Endothelial cell (in vitro differentiated cells): ENCODE results near the gene LAGE3. TPM values are rescaled to one million over a fixed set of nuclear protein-coding genes. Genes with fewer than 3 reads are reported as not detected.

Source experiments
- DNase-seq: peaks from one replicate; pipeline ENCODE4 v3.0.0; 2021; ENCODE audit warnings: low spot score
- H3K27ac Mint-ChIP-seq: one replicate; pipeline ENCODE4 v1.8.0; 2021; ENCODE audit warnings: mixed read lengths, inconsistent platforms; ENCODE audit not compliant: unreplicated experiment
- H3K27me3 Mint-ChIP-seq: one replicate; pipeline ENCODE4 v1.8.0; 2021; ENCODE audit warnings: mild to moderate bottlenecking, moderate library complexity, mixed read lengths, inconsistent platforms; ENCODE audit not compliant: unreplicated experiment
- H3K36me3 Mint-ChIP-seq: one replicate; pipeline ENCODE4 v1.8.0; 2021; ENCODE audit warnings: mild to moderate bottlenecking, low read depth, mixed read lengths, inconsistent platforms; ENCODE audit not compliant: unreplicated experiment
- H3K4me1 Mint-ChIP-seq: one replicate; pipeline ENCODE4 v1.8.0; 2021; ENCODE audit warnings: mild to moderate bottlenecking, mixed read lengths, inconsistent platforms; ENCODE audit not compliant: unreplicated experiment
- H3K4me3 Mint-ChIP-seq: one replicate; pipeline ENCODE4 v1.8.0; 2021; ENCODE audit warnings: mild to moderate bottlenecking, mixed read lengths, inconsistent platforms; ENCODE audit not compliant: unreplicated experiment
- H3K9me3 Mint-ChIP-seq: one replicate; pipeline ENCODE4 v1.8.0; 2021; ENCODE audit warnings: mixed read lengths, inconsistent platforms; ENCODE audit not compliant: unreplicated experiment
- total RNA-seq: library from RNA; stranded (reverse); fragmentation: NEBNext Ultra II Directional; extraction: Animal tissue kit (Norgen Biotek cat#: 25700); gene quantifications from one replicate; pipeline ENCODE4 v1.2.1, GENCODE V29; 2021; ENCODE audit not compliant: unreplicated experiment
- TF ChIP-seq, protein P1 (sequence below): fragments of 200-600 bp; sonication (generic); IDR thresholded peaks from one replicate; pipeline ENCODE4 v1.5.0; 2021; ENCODE audit warnings: antibody characterized with exemption; ENCODE audit not compliant: unreplicated experiment

The LAGE3 gene
- total RNA-seq, 1 donor from 2014 or later, result 18.4 TPM

DNA sequence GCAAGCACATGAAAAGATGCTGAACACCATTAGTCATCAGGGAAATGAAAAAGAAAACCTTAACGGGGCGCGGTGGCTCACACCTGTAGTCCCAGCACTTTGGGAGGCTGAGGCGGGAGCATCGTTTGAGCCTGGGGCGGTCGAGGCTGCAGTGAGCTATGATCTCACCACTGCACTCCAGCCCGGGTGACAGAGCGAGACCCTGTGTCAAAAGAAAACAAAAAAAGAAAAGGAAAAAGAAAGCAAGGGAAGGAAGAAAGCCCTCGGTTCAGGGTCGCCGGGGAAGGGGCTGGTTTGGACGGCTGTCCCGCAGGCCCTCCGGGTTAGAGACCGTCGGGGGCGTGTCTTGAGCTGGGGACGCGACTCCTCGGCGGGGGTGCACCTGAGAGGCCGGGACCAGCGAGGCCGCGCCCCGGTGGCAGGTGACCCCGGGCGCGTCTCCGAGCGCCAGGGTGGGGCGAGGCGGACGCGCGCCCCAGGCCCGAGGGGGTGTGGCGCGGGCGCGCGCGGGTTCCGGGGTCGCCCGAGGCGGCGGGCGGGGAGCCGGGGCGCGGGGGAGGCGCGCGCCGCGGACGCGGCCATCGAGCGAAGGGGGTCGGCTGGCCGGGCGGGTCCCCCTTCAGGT is 21.5 kb downstream of the LAGE3 start:
- DNase-seq, result no peak
- TF ChIP-seq, protein P1, sequence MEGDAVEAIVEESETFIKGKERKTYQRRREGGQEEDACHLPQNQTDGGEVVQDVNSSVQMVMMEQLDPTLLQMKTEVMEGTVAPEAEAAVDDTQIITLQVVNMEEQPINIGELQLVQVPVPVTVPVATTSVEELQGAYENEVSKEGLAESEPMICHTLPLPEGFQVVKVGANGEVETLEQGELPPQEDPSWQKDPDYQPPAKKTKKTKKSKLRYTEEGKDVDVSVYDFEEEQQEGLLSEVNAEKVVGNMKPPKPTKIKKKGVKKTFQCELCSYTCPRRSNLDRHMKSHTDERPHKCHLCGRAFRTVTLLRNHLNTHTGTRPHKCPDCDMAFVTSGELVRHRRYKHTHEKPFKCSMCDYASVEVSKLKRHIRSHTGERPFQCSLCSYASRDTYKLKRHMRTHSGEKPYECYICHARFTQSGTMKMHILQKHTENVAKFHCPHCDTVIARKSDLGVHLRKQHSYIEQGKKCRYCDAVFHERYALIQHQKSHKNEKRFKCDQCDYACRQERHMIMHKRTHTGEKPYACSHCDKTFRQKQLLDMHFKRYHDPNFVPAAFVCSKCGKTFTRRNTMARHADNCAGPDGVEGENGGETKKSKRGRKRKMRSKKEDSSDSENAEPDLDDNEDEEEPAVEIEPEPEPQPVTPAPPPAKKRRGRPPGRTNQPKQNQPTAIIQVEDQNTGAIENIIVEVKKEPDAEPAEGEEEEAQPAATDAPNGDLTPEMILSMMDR, result no peak
- H3K36me3 Mint-ChIP-seq, result peaks cover 4% of the 10 kb centered on the region
- H3K27ac Mint-ChIP-seq, result peak overlapping the region; percentile 70
- peaks cover 3% of the 10 kb centered on the region for H3K4me1 Mint-ChIP-seq
- peak overlapping the region; percentile 95 for H3K4me3 Mint-ChIP-seq
- peaks cover 2% of the 10 kb centered on the region for H3K27me3 Mint-ChIP-seq
- H3K9me3 Mint-ChIP-seq, result no peaks in the 10 kb centered on the region

DNA sequence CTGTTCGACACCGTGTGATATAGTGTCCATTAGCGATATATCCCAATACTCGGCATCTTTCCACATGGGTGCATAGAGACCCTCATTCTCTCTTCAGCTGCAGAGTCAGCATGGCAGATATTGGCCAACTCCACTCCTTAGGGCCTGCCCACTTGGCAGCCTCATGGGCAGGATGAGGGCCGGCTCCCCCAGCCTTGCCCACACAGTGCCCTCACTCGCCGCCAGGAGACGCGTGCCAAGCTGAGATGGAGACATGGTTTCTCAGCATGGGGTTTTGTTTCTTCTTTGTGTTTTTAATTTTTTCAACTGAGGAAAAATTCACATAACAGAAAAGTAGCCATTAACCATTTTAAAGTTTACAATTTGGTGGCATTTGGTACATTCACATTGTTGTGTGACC is 26.3 kb downstream of the LAGE3 start:
- Mint-ChIP-seq H3K27ac (no peak overlapping the region), H3K9me3 (no peaks in the 10 kb centered on the region), H3K4me3 (no peak overlapping the region), H3K27me3 (peaks cover 4% of the 10 kb centered on the region), H3K36me3 (peaks cover 4% of the 10 kb centered on the region), H3K4me1 (peaks cover 3% of the 10 kb centered on the region)
- TF ChIP-seq, protein P1, result no peak
- no peak for DNase-seq

DNA sequence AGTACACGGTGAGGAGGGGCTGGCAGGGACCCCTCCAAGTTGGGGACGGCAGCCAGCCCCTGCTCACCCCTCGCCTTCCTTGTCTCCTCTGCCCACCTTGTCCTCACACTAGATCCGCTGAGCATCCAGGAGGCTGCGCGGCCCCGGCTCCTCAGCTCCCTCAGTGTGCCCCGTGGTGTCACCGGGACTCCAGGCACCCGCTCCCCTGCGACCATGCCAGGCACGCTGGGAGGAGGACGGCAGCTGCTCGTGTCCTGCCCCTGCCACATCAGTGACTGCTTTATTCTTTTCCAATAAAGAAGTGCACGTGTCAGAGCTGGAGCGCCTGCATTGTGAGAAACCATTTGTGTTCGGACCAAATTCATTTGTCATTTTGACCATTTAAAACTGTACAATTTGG is 28.8 kb downstream of the LAGE3 start:
- H3K36me3 Mint-ChIP-seq, result no peaks in the 10 kb centered on the region
- no peak overlapping the region for H3K27ac Mint-ChIP-seq
- H3K4me1 Mint-ChIP-seq, result no peaks in the 10 kb centered on the region
- DNase-seq, result no peak
- H3K4me3 Mint-ChIP-seq, result no peak overlapping the region
- TF ChIP-seq, protein P1, result no peak
- peaks cover 1% of the 10 kb centered on the region for H3K27me3 Mint-ChIP-seq
- no peaks in the 10 kb centered on the region for H3K9me3 Mint-ChIP-seq

DNA sequence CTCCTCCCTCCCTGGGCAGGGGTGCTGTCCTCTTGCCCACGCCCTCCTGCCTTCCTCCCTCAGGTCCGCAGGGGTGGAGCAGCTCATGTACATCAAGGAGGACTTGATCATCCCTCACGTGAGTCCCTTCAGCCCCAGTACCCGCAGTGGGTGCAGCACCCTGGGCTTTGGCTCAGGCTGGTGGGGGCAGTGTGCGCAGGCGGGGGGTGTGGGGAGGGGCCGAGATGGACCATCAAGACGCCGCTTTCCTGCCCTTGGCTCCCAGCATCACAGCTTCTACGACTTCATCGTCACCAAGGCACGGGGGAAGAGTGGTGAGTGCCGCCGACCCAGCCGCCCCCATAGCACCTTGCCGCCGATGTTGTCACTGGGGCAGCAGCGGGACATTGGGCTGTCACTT is 29.5 kb downstream of the LAGE3 start:
- Mint-ChIP-seq H3K9me3 (no peaks in the 10 kb centered on the region), H3K4me1 (no peaks in the 10 kb centered on the region), H3K27ac (no peak overlapping the region), H3K27me3 (peaks cover 1% of the 10 kb centered on the region), H3K4me3 (no peak overlapping the region), H3K36me3 (no peaks in the 10 kb centered on the region)
- DNase-seq, result no peak
- TF ChIP-seq, protein P1, result no peak

DNA sequence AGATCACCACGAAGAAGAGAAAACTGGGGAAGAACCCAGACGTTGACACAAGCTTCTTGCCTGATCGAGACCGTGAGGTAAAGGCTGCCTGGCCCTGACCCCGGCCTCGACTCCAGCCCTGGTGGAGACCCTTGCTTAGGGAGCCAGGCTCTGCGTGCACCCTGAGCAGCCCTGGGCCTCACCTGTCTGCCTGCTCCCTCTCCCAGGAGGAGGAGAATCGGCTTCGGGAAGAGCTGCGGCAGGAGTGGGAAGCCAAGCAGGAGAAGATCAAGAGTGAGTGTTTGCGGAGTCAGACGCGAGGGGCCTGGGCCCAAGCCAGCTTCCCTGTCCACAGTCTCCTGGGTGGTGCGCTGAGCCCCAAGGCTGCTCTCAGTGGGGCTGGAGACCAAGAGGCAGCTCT is 30.6 kb downstream of the LAGE3 start:
- no peaks in the 10 kb centered on the region for H3K9me3 Mint-ChIP-seq
- H3K27me3 Mint-ChIP-seq, result peaks cover 1% of the 10 kb centered on the region
- H3K4me1 Mint-ChIP-seq, result no peaks in the 10 kb centered on the region
- no peak overlapping the region for H3K4me3 Mint-ChIP-seq
- H3K27ac Mint-ChIP-seq, result no peak overlapping the region
- DNase-seq, result no peak
- TF ChIP-seq, protein P1, result no peak
- no peaks in the 10 kb centered on the region for H3K36me3 Mint-ChIP-seq
